Suprapubic skin (tissue), 4 donors: ENCODE data around the gene GZF1.

ENCODE experiments used
- EP300 ChIP-seq: sonication (generic); formaldehyde crosslinking; IDR thresholded peaks from one replicate; pipeline ENCODE4 v1.6.1; 2017; ENCODE audit warnings: antibody characterized with exemption
- POLR2A ChIP-seq, 2 donors: fragments of 450-650 bp; IDR thresholded peaks; one replicate each; pipeline ENCODE4 v1.6.1; 2017; ENCODE audit warnings: antibody characterized with exemption in 2 of 2, mild to moderate bottlenecking in 2 of 2, moderate library complexity in 2 of 2
- POLR2AphosphoS5 ChIP-seq, 3 donors: sonication (generic); formaldehyde crosslinking; IDR thresholded peaks; one replicate each; pipeline ENCODE4 v1.6.1; 2017; ENCODE audit warnings: antibody characterized with exemption in 3 of 3
- TF ChIP-seq, protein P1 (sequence below), 2 donors: fragments of 200-600 bp in 1 of 2; fragments of 450-650 bp in 1 of 2; sonication (generic) in 1 of 2; IDR thresholded peaks; one replicate each; pipeline ENCODE4 v1.5.1; 2016 to 2019; ENCODE audit warnings: antibody characterized with exemption in 2 of 2, mild to moderate bottlenecking in 1 of 2, moderate library complexity in 1 of 2

DNA sequence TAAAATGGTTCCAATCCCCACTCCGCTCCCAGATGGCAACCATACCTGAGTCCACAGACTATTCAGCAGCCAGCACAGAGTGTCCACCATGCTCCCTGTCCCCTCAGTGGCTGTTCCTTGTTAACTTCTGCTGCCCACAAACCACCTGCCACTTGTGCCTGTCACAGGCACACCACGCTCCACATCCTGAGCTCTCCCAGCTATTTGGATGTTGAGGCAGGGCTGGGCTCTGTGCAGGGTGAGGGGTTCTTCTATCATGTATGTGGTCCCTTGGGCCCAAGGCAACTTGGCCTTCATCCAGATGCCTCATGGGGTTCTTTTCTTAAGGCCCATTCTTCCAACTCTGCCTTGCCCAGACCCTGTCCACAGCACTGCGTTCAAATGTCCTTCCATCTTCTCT is 45.4 kb upstream of the GZF1 start:
- TF ChIP-seq POLR2AphosphoS5 (IDR thresholded peaks at IDR 0.05) (no peak), EP300 (no peak), POLR2A (IDR thresholded peaks at IDR 0.05) (no peak)
- TF ChIP-seq, protein P1, sequence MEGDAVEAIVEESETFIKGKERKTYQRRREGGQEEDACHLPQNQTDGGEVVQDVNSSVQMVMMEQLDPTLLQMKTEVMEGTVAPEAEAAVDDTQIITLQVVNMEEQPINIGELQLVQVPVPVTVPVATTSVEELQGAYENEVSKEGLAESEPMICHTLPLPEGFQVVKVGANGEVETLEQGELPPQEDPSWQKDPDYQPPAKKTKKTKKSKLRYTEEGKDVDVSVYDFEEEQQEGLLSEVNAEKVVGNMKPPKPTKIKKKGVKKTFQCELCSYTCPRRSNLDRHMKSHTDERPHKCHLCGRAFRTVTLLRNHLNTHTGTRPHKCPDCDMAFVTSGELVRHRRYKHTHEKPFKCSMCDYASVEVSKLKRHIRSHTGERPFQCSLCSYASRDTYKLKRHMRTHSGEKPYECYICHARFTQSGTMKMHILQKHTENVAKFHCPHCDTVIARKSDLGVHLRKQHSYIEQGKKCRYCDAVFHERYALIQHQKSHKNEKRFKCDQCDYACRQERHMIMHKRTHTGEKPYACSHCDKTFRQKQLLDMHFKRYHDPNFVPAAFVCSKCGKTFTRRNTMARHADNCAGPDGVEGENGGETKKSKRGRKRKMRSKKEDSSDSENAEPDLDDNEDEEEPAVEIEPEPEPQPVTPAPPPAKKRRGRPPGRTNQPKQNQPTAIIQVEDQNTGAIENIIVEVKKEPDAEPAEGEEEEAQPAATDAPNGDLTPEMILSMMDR (IDR thresholded peaks at IDR 0.05), result no peak
